HepG2 (cell line): ENCODE data around the gene LRRC8D. TPM values are rescaled to one million over a fixed set of nuclear protein-coding genes. Genes with fewer than 3 reads are reported as not detected.

Source experiments
- FOXA1 ChIP-seq, 2 experiments: fragments of 450-650 bp in 1 of 2; sonication (generic) in 1 of 2; formaldehyde crosslinking in 1 of 2; IDR thresholded peaks; 2 replicates each; pipeline versions ENCODE4 v1.4.0 to v1.6.1; 2016 to 2020; ENCODE audit warnings: missing genetic modification reagents in 1 of 2
- POLR2G ChIP-seq: fragments of 200-400 bp; formaldehyde crosslinking; IDR thresholded peaks from 2 replicates; pipeline ENCODE4 v1.6.1; 2018; ENCODE audit warnings: mild to moderate bottlenecking, low read depth, low read length, moderate library complexity
- SALL1 ChIP-seq: sonication (generic); formaldehyde crosslinking; IDR thresholded peaks from 2 replicates; pipeline ENCODE4 v1.8.0; 2022; ENCODE audit warnings: mild to moderate bottlenecking, missing genetic modification reagents
- SKI ChIP-seq: fragments of 450-650 bp; IDR thresholded peaks from one replicate; pipeline ENCODE4 v1.6.1; 2018; ENCODE audit warnings: mild to moderate bottlenecking; ENCODE audit not compliant: partially characterized antibody
- TRIM24 ChIP-seq: sonication (generic); formaldehyde crosslinking; IDR thresholded peaks from 2 replicates; pipeline ENCODE4 v1.8.0; 2022; ENCODE audit warnings: mild to moderate bottlenecking, missing genetic modification reagents
- ZFP37 ChIP-seq: sonication (generic); formaldehyde crosslinking; IDR thresholded peaks from 2 replicates; pipeline ENCODE4 v1.4.0; 2020; ENCODE audit warnings: missing genetic modification reagents, borderline replicate concordance
- ZSCAN9 ChIP-seq: IDR thresholded peaks from 2 replicates; pipeline ENCODE4 v1.6.1; 2016; ENCODE audit warnings: borderline replicate concordance
- polyA plus RNA-seq, 8 experiments: library from polyadenylated mRNA; depleted of rRNA in 3 of 8; stranded (reverse) in 7 of 8; unstranded in 1 of 8; fragments of >200 nt; fragmentation: Illumina TruSeq in 4 of 8; extraction: Trizol in 4 of 8; gene quantifications; 2 replicates each; pipeline versions ENCODE4 v1.2.1 to v1.2.3, GENCODE V29; 2011 to 2016; ENCODE audit warnings: low read depth in 4 of 8, missing spikeins in 1 of 8, mixed read lengths in 1 of 8; ENCODE audit not compliant: insufficient read depth in 1 of 8
- total RNA-seq, 5 experiments: library from RNA; depleted of rRNA; stranded (reverse); fragments of >200 nt; fragmentation: Illumina TruSeq; extraction: Trizol; gene quantifications; 2 replicates each; pipeline ENCODE4 v1.2.3, GENCODE V29; 2016; ENCODE audit warnings: low read depth in 1 of 5
- TF ChIP-seq, protein P1 (sequence below): IDR thresholded peaks from 2 replicates; pipeline ENCODE4 v1.6.1; 2016; ENCODE audit warnings: low read depth, missing genetic modification reagents, missing compliant biosample characterization
- TF ChIP-seq, protein P2 (sequence below): sonication (generic); formaldehyde crosslinking; IDR thresholded peaks from 2 replicates; pipeline ENCODE4 v1.5.0; 2020; ENCODE audit warnings: mild to moderate bottlenecking, missing genetic modification reagents, borderline replicate concordance
- TF ChIP-seq, protein P3 (sequence below): sonication (generic); formaldehyde crosslinking; IDR thresholded peaks from 2 replicates; pipeline ENCODE4 v1.4.0; 2020; ENCODE audit warnings: missing genetic modification reagents
- TF ChIP-seq, protein P4 (sequence below): sonication (generic); formaldehyde crosslinking; IDR thresholded peaks from 2 replicates; pipeline ENCODE4 v1.5.1; 2020; ENCODE audit warnings: mild to moderate bottlenecking, missing genetic modification reagents, moderate library complexity

LRRC8D gene
- total and polyA plus RNA-seq, 2 of the 13 experiments (the other 11 are each of a cell fraction or from before 2014, with no cell fraction given): 29.9 to 45.5 TPM

DNA sequence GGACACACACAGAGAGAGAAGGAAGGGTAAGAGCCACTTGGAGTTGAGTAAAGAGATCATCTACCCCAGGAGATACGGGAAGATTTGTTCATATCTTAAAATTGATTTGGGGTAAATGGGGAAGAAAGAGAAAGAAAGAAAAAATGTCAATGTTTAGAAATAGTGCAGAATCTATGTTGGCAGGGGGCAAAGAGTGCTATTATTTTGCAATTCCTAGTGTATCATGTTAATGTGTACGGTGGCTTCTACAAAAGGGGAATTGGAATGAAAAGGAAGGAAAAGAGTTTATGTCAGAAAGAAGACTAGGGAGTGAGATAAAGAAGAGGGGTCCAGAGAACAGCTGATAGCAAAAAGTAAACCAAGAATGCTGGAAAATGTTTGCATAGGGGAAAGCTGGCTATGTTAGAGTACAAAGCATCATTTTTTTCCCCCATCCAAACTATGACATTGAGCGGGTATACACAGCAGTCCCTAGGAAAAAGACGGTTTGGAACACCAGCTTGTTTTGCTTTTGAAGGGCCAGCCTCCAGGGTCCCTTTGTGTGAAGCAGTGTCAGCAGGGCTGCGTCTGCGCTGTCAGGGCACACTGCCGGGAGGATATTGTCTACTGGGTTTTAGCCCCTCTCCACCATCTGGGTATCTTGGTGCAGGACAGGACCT is 10.8 kb downstream of the LRRC8D start (continued):
- TF ChIP-seq, protein P1, sequence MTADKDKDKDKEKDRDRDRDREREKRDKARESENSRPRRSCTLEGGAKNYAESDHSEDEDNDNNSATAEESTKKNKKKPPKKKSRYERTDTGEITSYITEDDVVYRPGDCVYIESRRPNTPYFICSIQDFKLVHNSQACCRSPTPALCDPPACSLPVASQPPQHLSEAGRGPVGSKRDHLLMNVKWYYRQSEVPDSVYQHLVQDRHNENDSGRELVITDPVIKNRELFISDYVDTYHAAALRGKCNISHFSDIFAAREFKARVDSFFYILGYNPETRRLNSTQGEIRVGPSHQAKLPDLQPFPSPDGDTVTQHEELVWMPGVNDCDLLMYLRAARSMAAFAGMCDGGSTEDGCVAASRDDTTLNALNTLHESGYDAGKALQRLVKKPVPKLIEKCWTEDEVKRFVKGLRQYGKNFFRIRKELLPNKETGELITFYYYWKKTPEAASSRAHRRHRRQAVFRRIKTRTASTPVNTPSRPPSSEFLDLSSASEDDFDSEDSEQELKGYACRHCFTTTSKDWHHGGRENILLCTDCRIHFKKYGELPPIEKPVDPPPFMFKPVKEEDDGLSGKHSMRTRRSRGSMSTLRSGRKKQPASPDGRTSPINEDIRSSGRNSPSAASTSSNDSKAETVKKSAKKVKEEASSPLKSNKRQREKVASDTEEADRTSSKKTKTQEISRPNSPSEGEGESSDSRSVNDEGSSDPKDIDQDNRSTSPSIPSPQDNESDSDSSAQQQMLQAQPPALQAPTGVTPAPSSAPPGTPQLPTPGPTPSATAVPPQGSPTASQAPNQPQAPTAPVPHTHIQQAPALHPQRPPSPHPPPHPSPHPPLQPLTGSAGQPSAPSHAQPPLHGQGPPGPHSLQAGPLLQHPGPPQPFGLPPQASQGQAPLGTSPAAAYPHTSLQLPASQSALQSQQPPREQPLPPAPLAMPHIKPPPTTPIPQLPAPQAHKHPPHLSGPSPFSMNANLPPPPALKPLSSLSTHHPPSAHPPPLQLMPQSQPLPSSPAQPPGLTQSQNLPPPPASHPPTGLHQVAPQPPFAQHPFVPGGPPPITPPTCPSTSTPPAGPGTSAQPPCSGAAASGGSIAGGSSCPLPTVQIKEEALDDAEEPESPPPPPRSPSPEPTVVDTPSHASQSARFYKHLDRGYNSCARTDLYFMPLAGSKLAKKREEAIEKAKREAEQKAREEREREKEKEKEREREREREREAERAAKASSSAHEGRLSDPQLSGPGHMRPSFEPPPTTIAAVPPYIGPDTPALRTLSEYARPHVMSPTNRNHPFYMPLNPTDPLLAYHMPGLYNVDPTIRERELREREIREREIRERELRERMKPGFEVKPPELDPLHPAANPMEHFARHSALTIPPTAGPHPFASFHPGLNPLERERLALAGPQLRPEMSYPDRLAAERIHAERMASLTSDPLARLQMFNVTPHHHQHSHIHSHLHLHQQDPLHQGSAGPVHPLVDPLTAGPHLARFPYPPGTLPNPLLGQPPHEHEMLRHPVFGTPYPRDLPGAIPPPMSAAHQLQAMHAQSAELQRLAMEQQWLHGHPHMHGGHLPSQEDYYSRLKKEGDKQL (CRISPR knock-in tag): no peak
- TF ChIP-seq ZSCAN9 (CRISPR knock-in tag): no peak
- peak; percentile 49; the same call in 1 of the 2 replicates for TF ChIP-seq SALL1 (CRISPR knock-in tag)
- TF ChIP-seq POLR2G: peak; percentile 40; the same call in 1 of the 2 replicates
- TF ChIP-seq, protein P2, sequence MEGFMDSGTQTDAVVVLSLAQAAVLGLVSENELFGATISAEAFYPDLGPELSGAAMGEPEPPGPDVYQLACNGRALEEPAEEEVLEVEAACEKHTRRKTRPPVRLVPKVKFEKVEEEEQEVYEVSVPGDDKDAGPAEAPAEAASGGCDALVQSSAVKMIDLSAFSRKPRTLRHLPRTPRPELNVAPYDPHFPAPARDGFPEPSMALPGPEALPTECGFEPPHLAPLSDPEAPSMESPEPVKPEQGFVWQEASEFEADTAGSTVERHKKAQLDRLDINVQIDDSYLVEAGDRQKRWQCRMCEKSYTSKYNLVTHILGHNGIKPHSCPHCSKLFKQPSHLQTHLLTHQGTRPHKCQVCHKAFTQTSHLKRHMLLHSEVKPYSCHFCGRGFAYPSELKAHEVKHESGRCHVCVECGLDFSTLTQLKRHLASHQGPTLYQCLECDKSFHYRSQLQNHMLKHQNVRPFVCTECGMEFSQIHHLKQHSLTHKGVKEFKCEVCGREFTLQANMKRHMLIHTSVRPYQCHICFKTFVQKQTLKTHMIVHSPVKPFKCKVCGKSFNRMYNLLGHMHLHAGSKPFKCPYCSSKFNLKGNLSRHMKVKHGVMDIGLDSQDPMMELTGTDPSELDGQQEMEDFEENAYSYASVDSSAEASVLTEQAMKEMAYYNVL (CRISPR knock-in tag): peak; percentile 59; the same call in 1 of the 2 replicates
- TF ChIP-seq TRIM24 (CRISPR knock-in tag): no peak
- TF ChIP-seq, protein P3, sequence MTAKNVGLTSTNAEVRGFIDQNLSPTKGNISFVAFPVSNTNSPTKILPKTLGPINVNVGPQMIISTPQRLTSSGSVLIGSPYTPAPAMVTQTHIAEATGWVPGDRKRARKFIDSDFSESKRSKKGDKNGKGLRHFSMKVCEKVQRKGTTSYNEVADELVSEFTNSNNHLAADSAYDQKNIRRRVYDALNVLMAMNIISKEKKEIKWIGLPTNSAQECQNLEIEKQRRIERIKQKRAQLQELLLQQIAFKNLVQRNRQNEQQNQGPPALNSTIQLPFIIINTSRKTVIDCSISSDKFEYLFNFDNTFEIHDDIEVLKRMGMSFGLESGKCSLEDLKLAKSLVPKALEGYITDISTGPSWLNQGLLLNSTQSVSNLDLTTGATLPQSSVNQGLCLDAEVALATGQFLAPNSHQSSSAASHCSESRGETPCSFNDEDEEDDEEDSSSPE: no peak
- no peak for TF ChIP-seq SKI
- no peak for TF ChIP-seq FOXA1 (IDR thresholded peaks at IDR 0.05)
- TF ChIP-seq FOXA1 (CRISPR knock-in tag; IDR thresholded peaks at IDR 0.05): 0 out of 2 replicates have a peak, but pooled peaks have one; percentile 10
- TF ChIP-seq, protein P4, sequence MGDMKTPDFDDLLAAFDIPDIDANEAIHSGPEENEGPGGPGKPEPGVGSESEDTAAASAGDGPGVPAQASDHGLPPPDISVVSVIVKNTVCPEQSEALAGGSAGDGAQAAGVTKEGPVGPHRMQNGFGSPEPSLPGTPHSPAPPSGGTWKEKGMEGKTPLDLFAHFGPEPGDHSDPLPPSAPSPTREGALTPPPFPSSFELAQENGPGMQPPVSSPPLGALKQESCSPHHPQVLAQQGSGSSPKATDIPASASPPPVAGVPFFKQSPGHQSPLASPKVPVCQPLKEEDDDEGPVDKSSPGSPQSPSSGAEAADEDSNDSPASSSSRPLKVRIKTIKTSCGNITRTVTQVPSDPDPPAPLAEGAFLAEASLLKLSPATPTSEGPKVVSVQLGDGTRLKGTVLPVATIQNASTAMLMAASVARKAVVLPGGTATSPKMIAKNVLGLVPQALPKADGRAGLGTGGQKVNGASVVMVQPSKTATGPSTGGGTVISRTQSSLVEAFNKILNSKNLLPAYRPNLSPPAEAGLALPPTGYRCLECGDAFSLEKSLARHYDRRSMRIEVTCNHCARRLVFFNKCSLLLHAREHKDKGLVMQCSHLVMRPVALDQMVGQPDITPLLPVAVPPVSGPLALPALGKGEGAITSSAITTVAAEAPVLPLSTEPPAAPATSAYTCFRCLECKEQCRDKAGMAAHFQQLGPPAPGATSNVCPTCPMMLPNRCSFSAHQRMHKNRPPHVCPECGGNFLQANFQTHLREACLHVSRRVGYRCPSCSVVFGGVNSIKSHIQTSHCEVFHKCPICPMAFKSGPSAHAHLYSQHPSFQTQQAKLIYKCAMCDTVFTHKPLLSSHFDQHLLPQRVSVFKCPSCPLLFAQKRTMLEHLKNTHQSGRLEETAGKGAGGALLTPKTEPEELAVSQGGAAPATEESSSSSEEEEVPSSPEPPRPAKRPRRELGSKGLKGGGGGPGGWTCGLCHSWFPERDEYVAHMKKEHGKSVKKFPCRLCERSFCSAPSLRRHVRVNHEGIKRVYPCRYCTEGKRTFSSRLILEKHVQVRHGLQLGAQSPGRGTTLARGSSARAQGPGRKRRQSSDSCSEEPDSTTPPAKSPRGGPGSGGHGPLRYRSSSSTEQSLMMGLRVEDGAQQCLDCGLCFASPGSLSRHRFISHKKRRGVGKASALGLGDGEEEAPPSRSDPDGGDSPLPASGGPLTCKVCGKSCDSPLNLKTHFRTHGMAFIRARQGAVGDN (CRISPR knock-in tag): peak; percentile 17; the same call in 1 of the 2 replicates
- TF ChIP-seq ZFP37: no peak
